NCI-H460 (cell line): ENCODE measurements around the gene SND1. TPM values are rescaled to one million over a fixed set of nuclear protein-coding genes. Genes with fewer than 3 reads are reported as not detected.
"Not testable (repeated sequence)": the region's sequence is repeated elsewhere in the genome, so short reads cannot be mapped to it uniquely, and the experiment has no call there.

Experiments used
- DNase-seq: peaks from one replicate; pipeline ENCODE4 v3.0.0-alpha.2; 2016; ENCODE audit warnings: low read depth; ENCODE audit errors: extremely low read depth
- total RNA-seq: library from RNA; depleted of rRNA; stranded (reverse); fragments of >200 nt; shearing (Covaris generic); gene quantifications from 2 replicates; pipeline ENCODE4 v1.2.3, GENCODE V29; 2014

SND1 gene
- total RNA-seq, 1 experiment from 2014 or later, result 193 TPM

GRCh38 chr7:127652333-127653248, 597 bp downstream of the SND1 start:
- no peak for DNase-seq

GRCh38 chr7:127653396-127653795, 1.4 kb downstream of the SND1 start:
- no peak for DNase-seq

DNA sequence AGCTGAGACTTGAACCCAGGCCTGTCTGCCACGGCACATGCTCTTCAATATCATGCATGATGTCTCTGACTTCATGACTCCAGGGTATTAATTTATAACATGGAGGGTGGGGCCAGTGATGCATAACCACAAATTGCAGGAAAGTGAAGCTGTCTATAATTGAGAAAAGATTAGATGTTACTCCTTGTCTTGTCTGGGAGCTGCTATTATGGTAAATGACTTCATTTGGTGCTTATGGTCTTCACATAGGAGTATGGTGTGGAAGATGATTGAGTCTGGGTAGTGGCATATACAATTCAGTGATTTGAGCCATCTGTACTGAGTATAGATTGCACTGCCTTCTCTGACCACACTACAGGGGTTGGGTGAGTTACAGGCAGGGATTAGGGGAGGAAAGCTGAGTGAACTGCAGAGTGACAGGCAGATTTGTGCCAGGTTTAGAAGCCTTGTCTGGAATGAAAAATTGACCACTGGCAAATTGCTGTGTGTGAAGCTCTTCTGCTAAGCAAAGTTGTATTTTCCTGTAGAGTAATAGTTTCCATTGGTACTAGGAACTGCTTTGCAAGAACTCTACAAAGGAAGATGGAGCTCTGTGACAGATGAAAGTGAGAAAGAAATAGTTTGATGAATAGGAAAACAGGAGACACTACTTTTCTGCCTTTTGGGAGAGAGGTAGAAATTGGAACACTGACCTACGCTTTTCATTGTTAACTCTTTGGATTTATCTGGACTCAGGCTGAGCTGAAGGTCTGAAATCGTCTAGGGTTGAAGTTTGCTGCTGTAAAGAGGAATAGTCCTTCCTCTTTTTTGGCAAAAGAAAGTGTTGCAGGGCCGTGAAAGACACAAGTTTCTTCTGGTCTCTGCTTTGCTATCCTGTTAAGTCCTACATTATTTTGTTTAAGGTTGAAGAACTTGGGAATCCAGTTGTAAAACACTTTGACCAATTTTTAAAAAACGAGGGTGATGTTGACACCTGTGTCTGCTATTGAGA, 2.7 kb downstream of the SND1 start:
- DNase-seq, result no peak

- no peak for DNase-seq
These were observed 3.7 kb downstream of the SND1 start for GRCh38 chr7:127655720-127656119.

GRCh38 chr7:127657500-127657899, 5.5 kb downstream of the SND1 start:
- no peak for DNase-seq

DNA sequence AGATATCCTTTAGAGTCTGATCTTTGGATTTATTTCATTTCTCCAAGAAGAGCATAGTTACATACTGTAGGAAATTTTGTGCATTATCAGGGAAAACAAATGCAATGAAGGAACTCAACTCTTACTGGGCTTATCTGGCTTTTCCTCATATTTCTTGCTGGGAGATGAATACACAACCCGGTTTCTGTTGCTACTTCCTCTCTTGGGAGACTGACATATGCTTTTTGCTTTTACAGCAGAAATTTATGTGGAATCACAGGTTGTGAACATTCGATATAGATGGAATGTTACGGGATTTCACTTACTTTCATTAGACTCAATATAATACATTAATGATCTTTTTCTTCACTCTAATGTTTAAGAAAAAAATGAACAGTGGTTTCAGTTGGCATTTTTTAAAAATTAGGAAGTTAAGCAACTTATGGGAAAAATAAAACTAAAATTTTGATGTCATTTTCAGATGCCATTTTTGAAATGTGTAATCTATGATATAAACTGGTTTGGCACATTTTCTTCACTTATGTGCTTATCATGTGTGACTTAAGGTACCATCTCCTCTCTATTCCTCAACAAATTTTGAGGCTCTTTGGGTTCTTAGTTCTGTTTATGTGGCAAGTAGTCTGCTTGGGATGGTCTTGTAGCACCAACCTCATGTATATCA, 7.1 kb downstream of the SND1 start:
- DNase-seq, result no peak

GRCh38 chr7:127665922-127666321, 13.9 kb downstream of the SND1 start:
- DNase-seq, result no peak

DNA sequence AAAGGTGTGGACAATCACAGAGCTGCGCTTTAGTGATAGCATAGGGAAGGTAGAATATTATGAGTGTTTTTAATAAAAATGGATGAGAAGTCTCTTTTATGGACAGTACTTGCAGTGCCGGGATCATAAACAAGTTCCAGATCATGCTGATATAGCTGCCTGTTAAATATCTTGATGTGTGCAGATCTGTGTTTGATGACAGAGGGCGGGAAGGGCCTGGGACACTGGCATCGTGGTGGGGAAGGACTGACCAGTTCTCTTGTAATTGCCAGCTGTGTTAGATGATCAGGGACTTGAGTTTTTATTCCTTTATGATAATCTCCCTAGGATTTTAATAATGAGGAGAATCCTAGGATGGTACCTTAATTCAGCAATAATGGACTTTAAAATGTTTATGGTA, 14.6 kb downstream of the SND1 start:
- DNase-seq, result no peak

DNA sequence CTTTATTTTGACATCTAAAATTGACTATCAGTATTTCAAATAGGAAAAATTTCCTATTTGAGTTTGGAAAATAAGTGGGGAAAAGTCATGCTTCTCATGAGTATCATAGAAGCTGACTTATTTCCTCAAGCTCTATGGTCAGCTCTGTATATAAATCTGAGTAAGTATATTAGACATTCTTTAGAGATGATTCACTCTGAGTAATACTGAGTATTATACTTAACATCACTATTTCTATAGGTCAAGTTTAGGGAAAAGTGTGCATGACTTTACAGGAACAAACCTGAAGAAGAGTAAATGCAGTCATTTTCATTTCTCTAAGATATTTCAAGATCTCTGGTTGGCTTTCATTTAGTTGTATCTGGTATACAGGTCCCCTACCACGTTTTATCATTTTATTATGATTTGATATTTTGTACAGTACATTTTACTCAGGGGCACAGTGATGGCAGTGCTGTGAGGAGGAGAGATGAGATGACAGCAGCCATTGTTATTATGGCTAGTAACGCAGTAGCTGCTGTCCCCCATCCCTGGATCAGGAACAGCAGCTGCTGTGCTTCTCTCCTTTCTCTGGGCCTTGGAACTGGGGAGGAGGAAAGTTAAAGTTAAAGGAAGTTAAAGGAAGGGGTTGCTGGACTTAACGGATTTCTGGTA, 15.2 kb downstream of the SND1 start:
- DNase-seq, result peak; percentile 36

DNA sequence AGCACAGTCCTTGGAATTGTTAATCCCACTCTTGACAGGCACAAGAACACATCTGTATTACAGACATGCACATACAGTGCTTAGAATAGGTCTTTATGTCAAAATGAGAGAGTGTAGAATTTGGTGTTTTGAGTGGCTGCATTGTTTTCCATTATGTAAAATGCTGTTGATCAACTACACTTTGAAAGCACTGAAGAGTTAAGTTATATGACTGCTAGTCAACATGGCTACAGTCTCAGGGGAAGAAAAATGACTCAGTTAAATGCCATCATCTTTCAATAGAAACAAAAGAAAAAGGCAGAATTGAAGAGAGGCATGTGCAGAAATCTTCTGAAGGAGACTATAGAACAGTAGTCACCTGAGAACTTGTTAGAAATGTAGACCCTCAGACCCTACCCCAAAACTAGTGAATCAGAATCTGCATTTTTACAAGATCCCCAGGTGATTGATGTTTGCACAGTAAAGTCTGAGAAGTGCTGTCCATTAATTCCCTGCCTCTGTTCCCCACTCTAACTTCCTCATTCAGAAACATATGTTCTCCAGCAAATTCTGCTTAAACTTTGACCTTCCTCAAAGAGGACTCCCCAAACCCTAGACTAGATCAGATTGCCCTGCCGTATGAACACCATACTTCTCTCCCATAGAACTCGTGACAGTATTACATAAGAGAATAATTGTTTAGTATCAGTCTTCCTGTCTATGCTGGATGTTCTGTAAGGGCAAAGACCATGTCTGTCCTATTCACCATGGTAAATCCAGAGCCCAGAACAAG, 16.0 kb downstream of the SND1 start:
- DNase-seq, result no peak

DNA sequence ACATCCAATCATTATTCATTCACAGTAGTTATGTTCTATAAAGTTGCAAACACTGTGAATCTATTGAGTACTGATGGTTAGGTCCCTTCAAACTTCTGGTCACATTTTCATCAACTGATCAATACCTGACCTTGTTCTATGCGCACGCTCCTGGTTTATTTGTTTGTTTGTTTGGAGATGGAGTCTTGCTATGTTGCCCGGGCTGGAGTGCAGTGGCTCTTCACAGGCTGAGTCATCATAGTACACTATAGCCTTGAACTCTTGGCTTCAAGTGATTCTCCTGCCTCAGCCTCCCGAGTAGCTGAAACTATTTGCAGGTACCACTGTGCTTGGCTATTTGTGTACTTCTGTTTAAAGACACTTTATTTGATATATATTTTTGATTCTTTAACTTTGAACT, 19.3 kb downstream of the SND1 start:
- no peak for DNase-seq

GRCh38 chr7:127673902-127674301, 21.9 kb downstream of the SND1 start:
- no peak for DNase-seq

DNA sequence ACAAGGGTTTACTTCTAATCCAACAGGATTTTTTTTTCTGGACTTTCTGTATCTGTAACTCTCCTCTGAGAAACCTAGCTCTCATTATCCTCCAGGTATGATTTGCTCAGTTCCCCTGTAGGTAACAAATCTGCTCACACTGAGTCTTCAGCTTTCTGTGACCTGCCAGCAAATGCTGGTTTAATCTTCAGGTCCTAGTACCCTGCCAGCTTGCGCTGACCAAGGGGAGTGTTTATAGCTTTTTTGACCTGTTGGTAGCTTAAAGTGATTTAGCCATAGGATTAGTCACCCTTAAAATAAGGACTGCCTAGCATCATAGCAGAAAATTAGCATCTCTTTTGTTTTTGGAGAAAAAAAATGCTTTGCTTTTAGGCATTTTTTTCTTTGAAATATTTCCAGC, 22.4 kb downstream of the SND1 start:
- no peak for DNase-seq

DNA sequence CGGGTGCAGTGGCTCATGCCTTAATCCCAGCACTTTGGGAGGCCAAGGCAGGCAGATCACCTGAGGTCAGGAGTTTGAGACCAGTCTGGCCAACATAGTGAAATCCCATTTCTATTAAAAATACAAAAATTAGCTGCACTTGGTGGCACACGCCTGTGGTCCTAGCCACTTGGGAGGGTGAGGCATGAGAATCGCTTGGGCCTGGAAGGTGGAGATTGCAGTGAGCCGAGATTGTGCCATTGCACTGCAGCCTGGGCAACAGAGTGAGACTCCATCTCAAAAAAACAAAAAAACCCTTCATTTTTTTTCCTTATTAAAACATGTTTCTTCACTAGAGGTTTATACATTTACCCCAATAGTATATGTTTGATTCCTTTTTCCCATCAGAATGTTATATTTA, 22.9 kb downstream of the SND1 start:
- not testable (repeated sequence) for DNase-seq

GRCh38 chr7:127675721-127676120, 23.7 kb downstream of the SND1 start:
- DNase-seq, result no peak

DNA sequence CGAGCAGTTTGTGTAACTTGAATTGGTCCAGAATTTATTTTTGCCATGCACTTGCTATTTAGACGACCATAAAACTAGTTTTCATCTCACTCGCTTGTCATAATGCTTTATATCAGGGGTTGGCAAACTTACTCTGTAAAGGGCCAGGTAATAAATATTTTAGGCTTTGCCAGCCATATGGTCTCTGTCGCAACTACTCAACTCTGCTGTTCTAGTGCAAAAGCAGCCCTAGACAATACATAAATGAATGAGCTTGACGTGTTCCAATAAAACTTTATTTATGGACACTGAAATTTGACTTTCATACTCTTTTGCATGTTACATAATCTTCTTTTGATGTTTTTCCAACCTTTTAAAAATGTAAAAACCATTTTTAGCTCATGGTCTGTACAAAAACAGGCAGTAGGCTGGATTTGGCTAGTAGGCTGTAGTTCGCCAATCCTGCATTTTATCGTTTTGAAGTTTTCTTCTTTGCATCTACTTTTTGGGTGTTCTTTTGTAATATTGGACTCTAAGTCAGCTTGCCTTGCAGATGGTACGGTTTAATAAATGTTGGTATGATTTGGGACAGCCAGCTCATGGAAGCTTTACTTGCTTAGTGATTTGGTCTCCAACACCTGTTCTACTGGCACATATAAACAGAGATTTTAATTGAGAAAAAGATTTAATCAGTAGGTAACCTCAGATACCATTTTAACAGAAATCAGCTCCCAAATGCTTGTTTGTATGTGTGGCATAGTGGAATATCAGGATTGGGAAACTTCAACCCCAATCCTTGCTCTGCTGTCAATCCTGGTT, 25.6 kb downstream of the SND1 start:
- DNase-seq, result no peak

DNA sequence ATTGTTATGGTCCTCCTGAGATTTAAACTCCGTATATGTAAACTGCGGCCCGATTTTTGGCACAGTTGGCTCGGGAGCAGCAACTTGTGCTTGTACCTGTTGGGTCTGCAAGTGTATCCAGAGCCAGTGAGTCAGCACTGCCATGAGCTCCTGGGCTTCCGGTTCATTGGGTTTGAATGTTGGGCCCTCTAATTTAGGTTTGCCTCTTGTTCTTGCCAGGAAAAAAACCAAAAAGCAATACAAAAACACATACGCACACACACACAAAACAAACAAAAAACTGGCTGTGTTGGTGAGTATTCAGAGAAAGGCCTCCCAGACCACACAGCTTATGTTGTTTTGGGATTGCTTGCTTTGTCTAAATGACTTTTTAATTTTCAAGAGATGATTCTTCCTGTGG, 26.3 kb downstream of the SND1 start:
- DNase-seq, result no peak

GRCh38 chr7:127678947-127679346, 27.0 kb downstream of the SND1 start:
- DNase-seq, result no peak

- DNase-seq, result no peak
These were observed 29.0 kb downstream of the SND1 start for GRCh38 chr7:127680983-127681382.
